ENCODE results near the gene ADAMTS3. TPM values are rescaled to one million over a fixed set of nuclear protein-coding genes. Genes with fewer than 3 reads are reported as not detected.
"Not testable (repeated sequence)": the region's sequence is repeated elsewhere in the genome, so short reads cannot be mapped to it uniquely, and the experiment has no call there.

Gene ADAMTS3
- total RNA-seq, 1 experiment from 2014 or later, result 4.7 TPM

- no peaks in the 10 kb centered on the region for H3K27me3 ChIP-seq (ENCODE audit: control insufficient read depth, insufficient read depth, low read length)
- no peak for DNase-seq
- H3K4me3 ChIP-seq (ENCODE audit: insufficient read depth, low read depth, low read length), result no peak overlapping the region
- no peaks in the 10 kb centered on the region for H3K36me3 ChIP-seq (replicated peaks; ENCODE audit: control insufficient read depth, insufficient read depth, low read length)
These were observed 139.6 kb downstream of the ADAMTS3 start for GRCh38 chr4:72429397-72429889.

DNA sequence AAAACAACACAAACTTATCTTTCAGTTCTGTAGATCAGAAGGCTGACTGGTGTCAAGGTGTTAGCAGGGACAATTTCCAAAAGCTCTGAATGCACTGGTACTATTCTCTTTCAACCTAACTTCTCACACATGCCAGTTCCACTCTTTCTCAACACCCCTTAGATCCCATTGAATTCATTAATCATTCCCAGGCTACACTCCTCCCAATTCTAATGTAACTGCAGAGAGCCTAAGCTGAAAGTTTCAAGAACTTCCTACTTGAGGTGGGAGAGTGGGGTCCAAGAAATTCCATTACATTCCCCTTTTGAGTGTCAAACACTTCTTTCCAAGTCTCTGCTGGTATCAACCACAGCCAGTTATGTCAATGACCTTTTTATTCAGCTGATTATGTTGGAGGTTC is 142.0 kb downstream of the ADAMTS3 start:
- H3K4me3 ChIP-seq (ENCODE audit: insufficient read depth, low read depth, low read length), result no peak overlapping the region
- no peak for DNase-seq
- H3K27me3 ChIP-seq (ENCODE audit: control insufficient read depth, insufficient read depth, low read length), result no peaks in the 10 kb centered on the region
- H3K36me3 ChIP-seq (replicated peaks; ENCODE audit: control insufficient read depth, insufficient read depth, low read length), result no peaks in the 10 kb centered on the region

- not testable (repeated sequence) for H3K36me3 ChIP-seq (replicated peaks; ENCODE audit: control insufficient read depth, insufficient read depth, low read length); H3K27me3 ChIP-seq (ENCODE audit: control insufficient read depth, insufficient read depth, low read length); H3K4me3 ChIP-seq (ENCODE audit: insufficient read depth, low read depth, low read length); DNase-seq
These were observed 143.1 kb downstream of the ADAMTS3 start for GRCh38 chr4:72425908-72426307.

GRCh38 chr4:72424006-72424405 is 145.0 kb downstream of the ADAMTS3 start:
- Histone ChIP-seq H3K4me3 (ENCODE audit: insufficient read depth, low read depth, low read length) (no peak overlapping the region), H3K27me3 (ENCODE audit: control insufficient read depth, insufficient read depth, low read length) (no peaks in the 10 kb centered on the region), H3K36me3 (replicated peaks; ENCODE audit: control insufficient read depth, insufficient read depth, low read length) (no peaks in the 10 kb centered on the region)
- DNase-seq, result no peak

- no peak for DNase-seq
- no peak overlapping the region for H3K4me3 ChIP-seq (ENCODE audit: insufficient read depth, low read depth, low read length)
- no peaks in the 10 kb centered on the region for H3K36me3 ChIP-seq (replicated peaks; ENCODE audit: control insufficient read depth, insufficient read depth, low read length)
- no peaks in the 10 kb centered on the region for H3K27me3 ChIP-seq (ENCODE audit: control insufficient read depth, insufficient read depth, low read length)
These were observed 146.6 kb downstream of the ADAMTS3 start for GRCh38 chr4:72422416-72422815.

DNA sequence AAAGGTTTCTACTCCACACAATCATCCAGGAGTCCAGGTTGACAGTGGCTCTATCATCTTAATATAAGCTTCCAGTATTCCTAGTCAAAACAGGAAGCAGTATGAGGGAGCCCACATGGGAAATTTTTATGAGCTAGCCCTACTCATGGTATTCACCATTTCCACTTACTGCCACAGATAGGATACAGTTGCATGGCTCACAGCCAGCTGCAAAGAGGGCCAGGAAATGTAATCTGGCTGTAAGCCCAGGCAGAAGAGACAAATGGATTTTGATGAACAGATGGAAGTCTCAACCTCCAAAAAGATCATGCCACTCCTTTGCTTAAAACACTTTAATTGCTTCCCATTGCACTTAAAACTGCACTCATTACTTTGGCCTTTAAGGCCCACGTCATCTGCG is 150.6 kb downstream of the ADAMTS3 start:
- DNase-seq, result no peak
- Histone ChIP-seq H3K4me3 (ENCODE audit: insufficient read depth, low read depth, low read length) (no peak overlapping the region), H3K36me3 (replicated peaks; ENCODE audit: control insufficient read depth, insufficient read depth, low read length) (no peaks in the 10 kb centered on the region), H3K27me3 (ENCODE audit: control insufficient read depth, insufficient read depth, low read length) (no peaks in the 10 kb centered on the region)

GRCh38 chr4:72410158-72410557 is 158.9 kb downstream of the ADAMTS3 start:
- no peaks in the 10 kb centered on the region for H3K27me3 ChIP-seq (ENCODE audit: control insufficient read depth, insufficient read depth, low read length)
- DNase-seq, result no peak
- no peak overlapping the region for H3K4me3 ChIP-seq (ENCODE audit: insufficient read depth, low read depth, low read length)
- no peaks in the 10 kb centered on the region for H3K36me3 ChIP-seq (replicated peaks; ENCODE audit: control insufficient read depth, insufficient read depth, low read length)

DNA sequence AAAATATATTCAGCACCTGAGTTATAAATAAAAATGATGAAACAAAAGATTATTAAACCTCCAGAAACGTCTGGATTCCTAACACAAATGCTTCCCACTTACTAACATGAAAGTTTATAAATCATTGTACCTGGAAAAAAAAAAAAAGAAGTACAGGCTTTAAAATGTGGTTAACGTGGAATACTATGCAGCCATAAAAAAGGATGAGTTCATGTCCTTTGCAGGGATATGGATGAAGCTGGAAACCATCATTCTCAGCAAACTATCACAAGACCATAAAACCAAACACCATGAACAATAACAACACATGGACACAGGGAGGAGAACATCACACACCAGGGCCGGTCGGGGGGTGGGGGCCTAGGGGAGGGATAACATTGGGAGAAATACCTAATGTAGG is 160.5 kb downstream of the ADAMTS3 start:
- no peaks in the 10 kb centered on the region for H3K27me3 ChIP-seq (ENCODE audit: control insufficient read depth, insufficient read depth, low read length)
- H3K36me3 ChIP-seq (replicated peaks; ENCODE audit: control insufficient read depth, insufficient read depth, low read length), result no peaks in the 10 kb centered on the region
- H3K4me3 ChIP-seq (ENCODE audit: insufficient read depth, low read depth, low read length), result no peak overlapping the region
- DNase-seq, result no peak

- Histone ChIP-seq H3K36me3 (replicated peaks; ENCODE audit: control insufficient read depth, insufficient read depth, low read length) (no peaks in the 10 kb centered on the region), H3K27me3 (ENCODE audit: control insufficient read depth, insufficient read depth, low read length) (no peaks in the 10 kb centered on the region), H3K4me3 (ENCODE audit: insufficient read depth, low read depth, low read length) (no peak overlapping the region)
- no peak for DNase-seq
These were observed 163.6 kb downstream of the ADAMTS3 start for GRCh38 chr4:72405417-72405816.

- Histone ChIP-seq H3K27me3 (ENCODE audit: control insufficient read depth, insufficient read depth, low read length) (no peaks in the 10 kb centered on the region), H3K36me3 (replicated peaks; ENCODE audit: control insufficient read depth, insufficient read depth, low read length) (no peaks in the 10 kb centered on the region), H3K4me3 (ENCODE audit: insufficient read depth, low read depth, low read length) (no peak overlapping the region)
- no peak for DNase-seq
These were observed 171.7 kb downstream of the ADAMTS3 start for GRCh38 chr4:72397314-72397713.

DNA sequence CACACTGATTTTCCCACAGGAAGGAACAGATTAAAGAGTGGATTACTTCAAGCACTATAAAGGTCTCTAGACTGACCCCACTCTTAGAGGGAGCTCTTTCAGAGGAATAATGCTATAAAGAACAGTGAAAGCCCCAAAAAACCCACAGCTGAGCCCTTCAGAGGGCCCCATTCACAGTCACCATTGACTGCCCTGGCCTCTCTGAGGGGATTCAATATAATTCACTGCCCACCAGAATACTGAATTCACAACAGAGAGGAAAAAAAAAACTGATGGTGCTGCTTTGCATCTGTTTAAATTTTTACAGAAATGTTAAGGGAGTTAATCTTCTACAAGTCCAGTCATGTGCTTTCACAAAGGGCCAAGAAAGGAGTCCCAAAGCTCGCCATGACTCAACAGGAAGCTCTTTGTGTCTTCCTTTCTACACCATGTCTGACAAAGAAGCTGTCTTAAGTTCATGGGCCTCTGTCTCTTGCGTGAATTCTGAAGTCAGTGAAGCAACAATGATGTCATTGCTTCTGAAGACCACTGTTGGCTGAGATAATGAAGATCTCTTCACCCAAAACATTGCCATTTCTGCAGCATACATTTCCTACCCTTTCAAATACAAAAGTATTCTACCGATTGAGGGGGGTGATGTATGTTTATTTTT is 174.9 kb downstream of the ADAMTS3 start:
- Histone ChIP-seq H3K27me3 (ENCODE audit: control insufficient read depth, insufficient read depth, low read length) (no peaks in the 10 kb centered on the region), H3K4me3 (ENCODE audit: insufficient read depth, low read depth, low read length) (no peak overlapping the region), H3K36me3 (replicated peaks; ENCODE audit: control insufficient read depth, insufficient read depth, low read length) (no peaks in the 10 kb centered on the region)
- no peak for DNase-seq

GRCh38 chr4:72391281-72391680 is 177.7 kb downstream of the ADAMTS3 start:
- no peak overlapping the region for H3K4me3 ChIP-seq (ENCODE audit: insufficient read depth, low read depth, low read length)
- no peaks in the 10 kb centered on the region for H3K36me3 ChIP-seq (replicated peaks; ENCODE audit: control insufficient read depth, insufficient read depth, low read length)

GRCh38 chr4:72390409-72390808 is 178.6 kb downstream of the ADAMTS3 start:
- Histone ChIP-seq H3K4me3 (ENCODE audit: insufficient read depth, low read depth, low read length) (no peak overlapping the region), H3K27me3 (ENCODE audit: control insufficient read depth, insufficient read depth, low read length) (no peaks in the 10 kb centered on the region), H3K36me3 (replicated peaks; ENCODE audit: control insufficient read depth, insufficient read depth, low read length) (no peaks in the 10 kb centered on the region)
- DNase-seq, result no peak

More at GRCh38 chr4:72391281-72391680, 177.7 kb downstream of the ADAMTS3 start:
- no peak for DNase-seq
- H3K27me3 ChIP-seq (ENCODE audit: control insufficient read depth, insufficient read depth, low read length), result no peaks in the 10 kb centered on the region

- H3K36me3 ChIP-seq (replicated peaks; ENCODE audit: control insufficient read depth, insufficient read depth, low read length), result no peaks in the 10 kb centered on the region
- H3K27me3 ChIP-seq (ENCODE audit: control insufficient read depth, insufficient read depth, low read length), result no peaks in the 10 kb centered on the region
- DNase-seq, result no peak
- no peak overlapping the region for H3K4me3 ChIP-seq (ENCODE audit: insufficient read depth, low read depth, low read length)
These were observed 180.5 kb downstream of the ADAMTS3 start for GRCh38 chr4:72388521-72388920.

- H3K27me3 ChIP-seq (ENCODE audit: control insufficient read depth, insufficient read depth, low read length), result no peaks in the 10 kb centered on the region
- no peak for DNase-seq
- no peaks in the 10 kb centered on the region for H3K36me3 ChIP-seq (replicated peaks; ENCODE audit: control insufficient read depth, insufficient read depth, low read length)
- H3K4me3 ChIP-seq (ENCODE audit: insufficient read depth, low read depth, low read length), result no peak overlapping the region
These were observed 181.1 kb downstream of the ADAMTS3 start for GRCh38 chr4:72387959-72388358.

- Histone ChIP-seq H3K27me3 (ENCODE audit: control insufficient read depth, insufficient read depth, low read length) (no peaks in the 10 kb centered on the region), H3K36me3 (replicated peaks; ENCODE audit: control insufficient read depth, insufficient read depth, low read length) (no peaks in the 10 kb centered on the region)
These were observed 185.6 kb downstream of the ADAMTS3 start for GRCh38 chr4:72383439-72383838.

More at GRCh38 chr4:72383439-72383838, 185.6 kb downstream of the ADAMTS3 start:
- no peak for DNase-seq
- H3K4me3 ChIP-seq (ENCODE audit: insufficient read depth, low read depth, low read length), result no peak overlapping the region

Data from H7 (cell line).